HEK293 (cell line): Measurements from ENCODE around the gene NR3C1.

Experiments used
- ZBTB17 ChIP-seq: fragments of 450-650 bp; formaldehyde crosslinking; IDR thresholded peaks from 2 replicates; pipeline ENCODE4 v1.5.1; 2016; ENCODE audit warnings: missing biosample characterization, missing genetic modification characterization
- ZBTB7A ChIP-seq: fragments of 450-650 bp; formaldehyde crosslinking; IDR thresholded peaks from 2 replicates; pipeline ENCODE4 v1.5.1; 2016; ENCODE audit warnings: low read depth, missing biosample characterization, missing genetic modification characterization
- ZFP69B ChIP-seq: fragments of 450-650 bp; formaldehyde crosslinking; IDR thresholded peaks from 2 replicates; pipeline ENCODE4 v1.5.1; 2016; ENCODE audit warnings: missing biosample characterization, missing genetic modification characterization
- ZNF184 ChIP-seq: fragments of 450-650 bp; IDR thresholded peaks from 2 replicates; pipeline ENCODE4 v1.5.1; 2018; ENCODE audit warnings: missing biosample characterization, mild to moderate bottlenecking, missing genetic modification characterization
- ZNF792 ChIP-seq: fragments of 450-650 bp; formaldehyde crosslinking; IDR thresholded peaks from 2 replicates; pipeline ENCODE4 v1.5.1; 2016; ENCODE audit warnings: missing biosample characterization, missing genetic modification characterization
- TF ChIP-seq, protein P1 (sequence below): fragments of 450-650 bp; formaldehyde crosslinking; IDR thresholded peaks from 2 replicates; pipeline ENCODE4 v1.5.1; 2016; ENCODE audit warnings: missing biosample characterization, missing genetic modification characterization

DNA sequence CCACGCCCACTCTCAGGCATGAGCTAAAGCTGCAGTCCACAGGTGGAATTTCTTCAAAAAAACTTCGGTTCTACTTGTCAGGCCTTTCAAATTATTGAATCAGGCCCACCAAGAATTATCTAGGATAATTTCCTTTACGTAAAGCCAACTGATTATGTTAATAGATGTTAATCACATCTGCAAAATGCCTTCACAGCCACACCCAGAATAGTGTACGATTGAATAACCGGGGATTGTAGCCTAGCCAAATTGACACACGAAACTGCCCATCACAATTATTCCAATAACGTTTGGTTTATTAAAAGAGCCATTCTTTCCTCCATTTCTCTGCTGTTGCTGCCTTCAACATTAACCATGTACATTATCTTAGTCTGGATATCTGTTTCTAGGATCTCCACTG is 148.7 kb downstream of the NR3C1 start:
- TF ChIP-seq ZFP69B (no peak), ZNF184 (tag by site-specific recombination) (no peak), ZBTB17 (no peak), ZBTB7A (tag by site-specific recombination) (no peak), ZNF792 (tag by site-specific recombination) (no peak)
- TF ChIP-seq, protein P1, sequence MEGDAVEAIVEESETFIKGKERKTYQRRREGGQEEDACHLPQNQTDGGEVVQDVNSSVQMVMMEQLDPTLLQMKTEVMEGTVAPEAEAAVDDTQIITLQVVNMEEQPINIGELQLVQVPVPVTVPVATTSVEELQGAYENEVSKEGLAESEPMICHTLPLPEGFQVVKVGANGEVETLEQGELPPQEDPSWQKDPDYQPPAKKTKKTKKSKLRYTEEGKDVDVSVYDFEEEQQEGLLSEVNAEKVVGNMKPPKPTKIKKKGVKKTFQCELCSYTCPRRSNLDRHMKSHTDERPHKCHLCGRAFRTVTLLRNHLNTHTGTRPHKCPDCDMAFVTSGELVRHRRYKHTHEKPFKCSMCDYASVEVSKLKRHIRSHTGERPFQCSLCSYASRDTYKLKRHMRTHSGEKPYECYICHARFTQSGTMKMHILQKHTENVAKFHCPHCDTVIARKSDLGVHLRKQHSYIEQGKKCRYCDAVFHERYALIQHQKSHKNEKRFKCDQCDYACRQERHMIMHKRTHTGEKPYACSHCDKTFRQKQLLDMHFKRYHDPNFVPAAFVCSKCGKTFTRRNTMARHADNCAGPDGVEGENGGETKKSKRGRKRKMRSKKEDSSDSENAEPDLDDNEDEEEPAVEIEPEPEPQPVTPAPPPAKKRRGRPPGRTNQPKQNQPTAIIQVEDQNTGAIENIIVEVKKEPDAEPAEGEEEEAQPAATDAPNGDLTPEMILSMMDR (tag by site-specific recombination), result no peak
